Measurements from ENCODE around the gene CLEC20A.
"Not testable (repeated sequence)": the region's sequence is repeated elsewhere in the genome, so short reads cannot be mapped to it uniquely, and the experiment has no call there.

The CLEC20A gene

DNA sequence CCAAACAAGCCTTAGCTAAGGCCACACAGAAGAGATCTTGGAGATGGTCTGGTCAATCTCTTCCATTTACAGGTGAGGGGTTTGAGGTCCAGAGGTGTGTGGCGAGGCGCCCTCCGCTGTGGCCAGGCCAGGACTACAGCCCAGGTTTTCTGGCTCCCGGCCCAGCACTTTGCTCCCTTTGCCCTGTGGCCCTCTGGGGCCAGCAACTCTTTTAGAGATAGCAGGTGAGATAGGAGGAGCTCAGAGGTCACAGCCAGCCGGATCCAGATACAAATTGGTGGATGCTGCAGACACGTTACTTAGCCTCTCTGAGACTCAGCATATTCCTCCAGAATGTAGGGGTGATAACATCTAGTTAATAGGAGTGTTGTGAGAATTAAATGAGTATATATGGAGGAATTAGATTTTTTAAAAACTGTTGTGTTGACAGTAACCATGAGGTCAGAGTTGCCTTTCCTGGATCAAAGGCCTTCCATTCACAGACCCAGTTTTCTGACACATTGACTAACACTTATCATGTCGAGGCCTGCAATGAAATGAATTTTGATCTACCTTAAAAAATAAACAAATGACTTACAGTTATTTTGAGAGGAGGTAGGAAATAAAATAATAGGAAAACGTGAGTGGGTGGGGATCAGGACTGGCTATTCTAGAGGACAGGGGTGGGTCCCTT is 32.7 kb upstream of the CLEC20A start:
- no peak for DNase-seq (ENCODE audit: low spot score)

DNA sequence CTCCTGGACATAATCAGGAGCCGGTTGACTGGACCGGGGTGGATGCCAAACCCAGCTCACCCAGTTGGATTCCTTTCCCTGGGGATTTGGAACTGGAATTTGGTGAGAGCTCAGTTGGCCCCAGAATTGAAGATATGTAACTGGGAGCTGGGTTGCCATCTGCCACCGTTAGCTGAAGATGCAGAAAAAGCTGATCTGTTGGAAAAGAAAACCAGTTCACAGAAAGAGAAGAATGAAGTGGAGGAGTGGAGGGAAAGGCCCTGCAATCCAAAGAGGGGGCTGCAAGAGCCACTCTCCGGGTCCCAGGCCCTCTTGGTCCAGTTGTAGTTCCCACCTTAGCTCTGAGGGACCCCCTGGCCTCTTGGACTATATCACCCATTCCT is 32.2 kb upstream of the CLEC20A start:
- no peak for DNase-seq (ENCODE audit: low spot score)

DNA sequence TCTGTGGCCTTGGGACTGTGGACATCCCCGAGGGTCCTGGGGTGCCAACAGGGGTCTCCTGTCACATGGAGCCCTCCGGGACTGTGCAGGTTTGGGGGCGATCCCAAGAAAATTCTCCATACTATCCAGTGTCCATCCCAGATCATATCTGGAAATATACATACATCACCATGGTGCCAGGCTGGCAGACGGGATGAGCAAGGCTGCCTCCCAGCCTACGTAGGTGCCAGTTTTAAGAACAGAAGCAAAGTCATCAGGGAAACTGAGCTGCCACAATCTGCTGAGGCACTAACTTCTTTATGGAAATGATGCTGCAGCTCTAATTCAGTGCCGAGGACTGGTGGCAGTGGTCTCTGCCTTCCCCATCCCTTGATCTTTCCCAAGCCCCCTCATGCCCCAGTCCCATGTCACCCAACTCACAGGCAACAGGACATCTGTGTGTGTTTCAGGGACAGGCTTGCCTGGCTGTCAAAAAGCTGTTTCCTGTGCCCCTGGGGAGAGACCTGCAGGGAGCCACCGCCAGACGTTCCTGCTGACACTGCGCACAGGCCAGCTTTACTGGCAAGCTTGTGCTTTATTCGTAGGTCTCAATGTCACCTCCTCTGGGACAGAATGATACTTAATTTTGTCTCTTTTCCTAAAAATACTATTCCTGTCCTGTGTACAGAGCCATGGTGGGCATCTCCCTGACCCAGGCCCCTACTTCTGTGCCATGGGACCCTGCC is 31.6 kb upstream of the CLEC20A start:
- no peak for DNase-seq (ENCODE audit: low spot score)

DNA sequence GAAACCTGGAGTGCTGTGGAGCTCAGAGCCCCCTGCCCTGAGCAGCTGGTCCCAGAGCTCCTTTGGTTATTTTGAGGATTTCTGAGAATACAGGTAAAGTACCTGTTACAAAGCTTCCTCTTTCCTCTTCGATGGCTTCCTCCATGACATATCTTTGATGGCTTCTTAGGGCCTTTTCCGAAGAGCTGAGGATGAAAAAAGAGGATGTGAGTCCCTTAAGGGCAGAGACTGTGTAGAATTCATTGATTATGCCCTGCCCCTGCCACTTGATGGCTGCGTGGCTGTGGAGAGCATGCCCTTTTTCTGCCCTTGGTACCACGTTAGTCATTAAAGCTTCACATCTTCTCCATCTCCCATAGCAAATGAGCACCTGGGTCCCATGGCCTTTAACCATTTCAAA is 30.4 kb upstream of the CLEC20A start:
- no peak for DNase-seq (ENCODE audit: low spot score)

DNA sequence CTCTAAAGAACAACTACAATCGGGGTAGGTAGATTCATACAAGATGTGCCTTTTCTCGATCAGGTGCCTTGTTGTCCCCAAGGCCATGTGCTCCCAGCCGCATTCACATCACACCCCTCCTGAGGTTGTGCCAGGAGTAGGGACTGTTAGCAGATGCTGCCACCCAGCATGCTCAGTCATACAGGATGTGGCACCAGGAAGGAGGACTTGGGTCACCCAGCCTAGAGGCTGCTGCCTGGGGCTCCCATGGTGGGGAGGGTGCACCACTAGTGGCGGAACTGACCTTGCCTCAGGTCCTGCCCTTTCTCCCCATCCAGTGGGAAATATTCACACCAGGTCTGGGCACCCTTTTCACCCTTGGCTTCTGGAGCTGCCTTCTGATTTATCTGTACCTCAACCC is 24.5 kb upstream of the CLEC20A start:
- DNase-seq (ENCODE audit: low spot score) = no peak

DNA sequence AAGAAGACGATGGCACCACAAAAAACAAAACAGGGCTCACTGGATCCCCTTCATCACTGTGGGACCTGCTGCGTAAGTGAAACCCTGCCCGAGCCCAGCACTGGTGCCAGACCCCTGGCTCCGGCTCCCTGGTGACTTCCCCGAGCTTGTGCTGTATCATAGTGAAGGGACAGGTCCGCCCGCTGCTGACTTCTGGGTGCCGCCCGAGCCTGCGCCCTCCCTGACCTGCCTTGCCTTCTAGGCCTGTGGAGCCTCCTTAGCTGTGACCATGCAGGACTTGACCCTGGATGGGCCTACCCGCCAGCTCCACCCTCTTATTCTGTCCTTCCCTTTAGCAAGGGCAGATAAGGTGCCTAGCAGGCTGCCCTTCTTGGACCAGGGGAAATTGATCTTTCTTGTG is 24.0 kb upstream of the CLEC20A start:
- no peak for DNase-seq (ENCODE audit: low spot score)

DNA sequence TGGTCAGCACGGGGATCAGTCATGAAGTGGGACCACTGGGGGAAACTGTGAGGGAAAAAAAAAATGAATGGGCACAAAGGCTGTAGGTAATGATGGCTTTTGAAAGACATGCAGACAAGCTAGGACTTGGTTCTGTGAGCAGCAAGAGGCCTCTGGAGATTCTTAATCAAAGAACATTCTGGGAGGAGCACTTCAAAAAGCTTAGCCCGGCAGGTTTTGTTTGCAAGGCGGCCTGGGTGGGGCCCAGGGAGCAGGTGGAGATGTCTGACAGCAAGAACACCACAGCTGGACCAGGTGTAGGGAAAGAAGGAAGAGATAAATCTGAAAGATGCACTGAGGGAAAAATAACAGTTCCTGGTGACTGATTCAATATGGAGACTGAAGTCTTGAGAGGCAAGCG is 22.1 kb upstream of the CLEC20A start:
- DNase-seq (ENCODE audit: low spot score) = no peak

DNA sequence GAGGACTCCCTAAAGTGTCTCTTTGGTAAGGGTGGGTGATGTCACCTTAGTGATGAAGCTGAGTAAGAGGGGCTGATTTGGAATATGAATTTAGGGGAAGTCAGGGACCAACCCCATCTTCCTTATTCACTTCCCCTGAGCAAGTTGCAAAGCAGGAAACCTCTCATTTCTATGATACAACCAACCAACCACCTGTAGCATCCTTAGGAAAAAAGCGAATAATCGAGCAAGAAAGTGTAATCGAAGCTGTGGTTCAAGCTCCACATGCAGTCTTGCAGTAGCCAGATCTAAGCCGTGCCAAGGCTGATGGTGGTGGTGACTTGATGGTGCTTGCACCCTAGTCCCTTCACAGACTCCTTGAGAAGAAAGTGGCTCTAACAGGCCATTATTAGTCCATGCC is 19.3 kb upstream of the CLEC20A start:
- DNase-seq (ENCODE audit: low spot score) = no peak

DNA sequence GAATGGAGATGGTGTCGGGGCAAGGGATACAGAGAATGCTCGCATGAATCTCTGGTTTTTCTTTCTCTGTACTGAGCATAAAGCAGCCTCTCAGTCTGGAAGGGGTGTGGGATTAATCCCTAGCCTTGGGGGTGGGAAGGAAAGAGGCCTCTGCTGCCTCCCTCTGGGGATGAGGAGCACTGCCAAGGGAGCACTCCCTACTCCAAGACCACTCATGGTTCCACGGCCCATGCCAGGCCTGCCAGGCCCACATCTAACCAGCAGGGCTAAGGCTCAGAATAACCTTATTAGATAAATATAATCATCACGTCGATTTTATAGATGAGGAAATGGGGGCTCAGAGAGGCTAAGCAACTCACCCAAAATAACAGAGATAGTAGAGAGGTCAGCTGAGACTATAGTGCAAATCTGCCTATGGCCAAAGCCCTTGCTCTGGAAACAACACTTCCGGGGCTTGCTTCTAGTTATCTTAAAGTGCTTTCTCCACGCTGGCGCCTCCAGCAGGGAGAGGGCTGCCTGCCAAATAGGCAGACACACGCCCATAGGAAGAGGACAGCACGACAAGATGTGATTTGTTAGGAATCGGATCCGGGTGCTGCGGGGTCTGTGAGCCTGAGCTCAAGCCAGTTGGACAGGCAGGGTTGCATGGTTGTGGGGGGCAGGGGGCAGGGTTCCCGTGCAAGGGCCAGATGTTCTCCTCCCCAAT is 16.7 kb upstream of the CLEC20A start:
- no peak for DNase-seq (ENCODE audit: low spot score)

DNA sequence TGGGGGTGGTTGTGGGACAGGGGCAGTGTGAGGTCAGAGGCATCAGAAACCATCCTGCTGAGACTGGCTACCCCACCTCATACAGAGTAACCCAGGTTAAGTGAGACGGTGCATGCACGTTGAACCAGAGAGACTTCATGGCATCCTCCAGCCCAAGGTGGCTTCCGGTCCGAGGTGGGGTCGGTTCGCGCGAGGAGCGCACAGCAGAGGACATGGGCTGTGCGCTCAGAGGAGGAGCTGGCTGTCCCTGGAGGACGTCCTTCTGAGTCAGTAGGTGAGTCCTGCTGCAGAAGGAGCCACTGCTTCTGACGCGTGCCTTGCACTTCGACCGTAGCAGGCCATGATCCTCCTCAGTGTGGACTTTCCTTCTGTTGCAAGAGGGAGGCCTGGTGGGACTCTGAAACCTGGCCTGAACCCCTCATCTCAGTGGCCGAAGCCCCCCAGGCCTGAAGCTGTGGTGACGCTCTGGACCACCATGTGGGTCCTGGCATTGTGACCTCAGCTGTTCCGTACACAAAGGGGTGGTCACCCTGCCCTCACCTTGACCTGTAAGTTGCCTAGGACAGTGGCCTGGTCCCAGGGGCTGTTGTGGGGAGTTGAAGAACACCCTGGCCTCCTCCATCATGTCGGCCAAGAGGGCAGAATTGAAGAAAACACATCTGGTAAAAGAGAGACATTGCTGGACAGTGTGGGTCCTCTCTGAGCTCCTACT is 16.0 kb upstream of the CLEC20A start, which contains the start of gene TEX35:
Gene TEX35, plus strand, starts transcription at position 544 of the 712 bp plus-strand sequence. Its CDS starts 80 bp downstream, at position 624.
- DNase-seq (ENCODE audit: low spot score) = no peak

DNA sequence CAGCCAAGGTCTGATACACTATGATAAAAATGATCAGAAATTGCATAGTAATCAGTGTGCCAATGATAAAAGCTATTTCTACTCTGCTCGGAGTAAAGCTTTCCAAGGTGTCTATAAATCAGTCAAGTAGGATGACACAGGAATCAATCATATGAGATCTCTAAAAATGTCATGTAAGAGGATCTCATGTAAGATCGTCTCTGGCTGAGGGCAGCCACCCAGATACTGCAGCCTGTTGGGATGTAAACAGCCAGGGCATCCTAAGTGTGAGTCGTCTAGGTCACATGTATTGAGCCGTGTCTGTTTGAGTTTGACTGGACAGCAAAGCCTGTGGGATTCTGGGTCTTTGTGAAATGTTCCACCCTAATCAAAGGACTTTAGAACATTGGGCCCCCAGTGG is 13.4 kb upstream of the CLEC20A start:
- DNase-seq (ENCODE audit: low spot score) = no peak

DNA sequence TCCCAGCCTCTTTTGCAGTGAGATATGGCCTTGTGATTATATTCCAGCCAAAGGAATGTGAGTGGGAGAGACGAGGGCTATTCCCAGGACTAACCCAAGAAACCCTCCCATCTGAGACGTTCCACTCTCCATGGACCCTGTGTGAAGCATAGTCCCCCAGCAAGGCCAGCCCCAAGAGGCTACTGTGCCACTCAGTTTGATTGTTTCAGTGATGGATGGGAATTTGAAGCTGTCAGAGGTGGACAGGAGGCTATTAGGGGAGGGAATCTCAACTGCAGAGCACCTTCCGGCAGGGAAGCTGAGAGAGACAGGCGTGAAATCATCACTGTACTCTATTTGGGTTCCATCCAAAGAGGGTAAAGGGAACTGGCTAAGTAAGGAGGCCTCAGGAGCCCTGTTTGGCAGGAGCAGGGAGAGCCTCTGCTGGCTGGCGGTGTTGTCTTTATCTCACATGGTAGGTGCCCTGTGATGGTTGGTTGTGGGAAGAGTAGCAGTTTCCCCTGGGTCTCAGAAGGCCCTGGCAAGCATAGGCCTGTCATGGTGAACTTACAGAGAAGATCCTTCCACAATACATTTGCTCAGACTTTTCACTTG is 12.7 kb upstream of the CLEC20A start:
- DNase-seq (ENCODE audit: low spot score) = no peak

DNA sequence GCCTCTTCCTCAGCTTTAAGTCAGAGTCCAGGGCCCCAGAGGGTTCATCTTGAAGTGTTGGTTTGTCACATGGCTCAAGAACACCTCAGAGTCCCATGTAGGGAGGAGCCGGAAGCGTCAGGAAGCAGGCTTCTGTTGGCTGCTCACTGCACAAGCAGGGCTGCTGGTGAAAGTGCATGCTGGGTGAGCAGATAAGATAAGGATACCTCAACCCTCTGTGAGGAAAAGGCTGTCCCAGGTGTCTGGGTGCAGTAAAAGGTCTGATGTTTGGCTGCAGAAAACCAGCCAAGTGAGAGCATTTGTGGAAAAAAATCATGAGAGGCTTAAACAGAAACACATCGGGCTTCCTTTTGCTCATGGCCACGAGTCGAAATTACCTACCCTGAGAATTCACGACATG is 9.9 kb upstream of the CLEC20A start:
- no peak for DNase-seq (ENCODE audit: low spot score)

DNA sequence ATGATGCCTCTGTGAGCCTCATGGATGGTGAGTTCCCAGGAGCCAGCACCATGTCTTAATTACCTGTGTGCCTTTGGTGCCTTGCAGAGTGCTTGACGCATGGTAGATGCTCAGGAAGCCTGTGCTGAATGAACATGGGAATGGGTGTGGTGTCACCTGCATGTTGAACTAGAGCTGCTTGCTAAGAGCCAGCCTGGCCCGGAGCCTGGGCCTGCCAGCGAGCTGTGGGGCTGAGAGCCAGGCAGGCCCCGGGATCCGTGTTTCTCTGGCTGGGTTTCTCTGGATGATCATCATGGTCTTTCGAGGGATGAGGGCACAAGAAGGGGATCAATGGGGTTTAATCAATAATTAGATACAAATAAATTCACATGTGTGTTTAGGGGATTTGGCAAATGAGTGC is 9.4 kb upstream of the CLEC20A start:
- DNase-seq (ENCODE audit: low spot score) = no peak

DNA sequence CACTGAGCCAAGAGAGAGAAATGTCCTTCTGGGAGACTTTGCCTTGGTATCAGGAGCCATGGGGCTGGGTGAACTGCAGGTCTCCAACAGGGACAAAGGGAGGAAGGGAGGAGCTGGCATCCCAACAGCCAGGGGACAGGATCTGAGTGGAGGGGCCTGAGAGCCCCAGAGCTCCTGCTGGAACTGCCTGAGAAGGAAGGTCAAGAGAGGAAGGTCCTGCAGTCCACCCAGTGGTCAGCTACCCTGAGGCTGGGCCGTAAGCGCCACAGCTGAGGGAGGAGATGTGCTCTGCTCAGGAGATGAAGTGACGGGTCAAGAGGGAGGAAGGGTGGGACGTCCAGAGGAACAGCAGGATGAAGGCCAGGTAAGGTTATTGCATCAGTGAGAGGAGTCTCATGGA is 7.5 kb upstream of the CLEC20A start:
- no peak for DNase-seq (ENCODE audit: low spot score)

DNA sequence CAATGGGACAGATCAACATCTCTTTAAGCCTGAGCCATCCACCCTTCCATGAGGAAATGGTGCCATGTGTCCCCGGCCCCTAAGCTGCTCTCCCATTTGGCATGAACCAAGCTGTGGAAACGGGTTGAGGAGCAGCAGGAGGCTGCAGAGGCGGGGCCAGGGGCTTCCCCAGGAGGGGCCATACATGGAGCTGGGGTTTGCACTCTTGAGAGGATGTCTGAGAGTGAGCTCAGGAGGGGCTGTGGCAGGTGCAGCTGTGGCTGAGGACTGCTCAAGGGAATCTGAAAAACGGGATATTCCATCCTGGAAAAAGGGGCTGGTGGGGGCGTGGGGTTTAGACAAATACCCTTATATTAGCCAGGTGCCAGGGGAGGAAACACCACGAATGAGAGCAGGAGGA is 7.1 kb upstream of the CLEC20A start:
- DNase-seq (ENCODE audit: low spot score) = no peak

DNA sequence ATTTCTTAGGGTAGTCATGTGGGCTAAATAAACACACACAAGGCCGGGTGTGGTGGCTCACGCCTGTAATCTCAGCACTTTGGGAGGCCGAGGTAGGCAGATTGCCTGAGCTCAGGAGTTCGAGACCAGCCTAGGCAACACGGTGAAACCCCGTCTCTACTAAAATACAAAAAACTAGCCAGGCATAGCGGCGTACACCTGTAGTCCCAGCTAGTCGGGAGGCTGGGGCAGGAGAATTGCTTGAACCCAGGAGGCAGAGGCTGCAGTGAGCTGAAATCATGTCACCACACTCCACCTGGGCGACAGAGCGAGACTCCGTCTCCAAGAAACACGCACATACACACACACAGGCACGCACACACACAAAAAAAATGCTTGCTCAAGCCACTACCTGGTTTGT is 6.6 kb upstream of the CLEC20A start:
- DNase-seq (ENCODE audit: low spot score) = not testable (repeated sequence)

DNA sequence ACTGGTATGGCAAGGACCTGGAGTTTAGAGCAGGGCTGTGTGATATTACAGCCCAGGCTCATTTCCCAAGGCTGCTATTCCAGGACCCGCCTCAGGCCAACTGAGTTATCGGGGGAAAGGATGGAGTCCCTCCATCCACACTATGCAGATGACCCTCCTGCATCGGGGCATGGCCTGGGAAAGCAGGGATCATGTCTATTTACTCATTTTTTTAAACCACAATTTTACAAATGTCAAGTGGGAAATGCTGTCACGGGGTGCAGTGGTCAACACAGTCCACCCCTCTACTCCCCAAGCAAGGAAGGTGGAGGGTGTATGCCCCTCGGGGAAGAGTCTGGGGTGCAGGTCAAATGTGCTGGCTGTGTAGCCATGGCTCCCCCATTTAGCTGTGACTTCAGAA is 6.1 kb upstream of the CLEC20A start:
- no peak for DNase-seq (ENCODE audit: low spot score)

DNA sequence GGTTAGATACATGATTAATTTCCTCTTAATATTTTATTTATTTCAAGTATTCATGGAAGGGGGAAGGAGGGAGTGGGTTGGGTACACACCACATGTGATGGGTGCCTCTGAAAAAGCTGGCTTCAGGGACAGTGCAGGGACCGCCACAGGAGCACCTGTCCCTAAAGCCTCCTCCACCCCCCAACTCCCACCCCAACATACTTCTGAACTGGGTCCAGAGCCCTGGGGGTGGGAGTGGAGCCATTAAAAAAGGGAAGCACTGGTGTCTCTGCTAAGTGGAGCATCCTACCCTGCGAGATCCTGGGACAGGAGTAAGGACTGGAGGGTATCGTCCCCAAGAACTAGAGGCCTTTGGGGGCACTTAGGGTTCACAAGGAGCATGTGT is 5.6 kb upstream of the CLEC20A start:
- no peak for DNase-seq (ENCODE audit: low spot score)

DNA sequence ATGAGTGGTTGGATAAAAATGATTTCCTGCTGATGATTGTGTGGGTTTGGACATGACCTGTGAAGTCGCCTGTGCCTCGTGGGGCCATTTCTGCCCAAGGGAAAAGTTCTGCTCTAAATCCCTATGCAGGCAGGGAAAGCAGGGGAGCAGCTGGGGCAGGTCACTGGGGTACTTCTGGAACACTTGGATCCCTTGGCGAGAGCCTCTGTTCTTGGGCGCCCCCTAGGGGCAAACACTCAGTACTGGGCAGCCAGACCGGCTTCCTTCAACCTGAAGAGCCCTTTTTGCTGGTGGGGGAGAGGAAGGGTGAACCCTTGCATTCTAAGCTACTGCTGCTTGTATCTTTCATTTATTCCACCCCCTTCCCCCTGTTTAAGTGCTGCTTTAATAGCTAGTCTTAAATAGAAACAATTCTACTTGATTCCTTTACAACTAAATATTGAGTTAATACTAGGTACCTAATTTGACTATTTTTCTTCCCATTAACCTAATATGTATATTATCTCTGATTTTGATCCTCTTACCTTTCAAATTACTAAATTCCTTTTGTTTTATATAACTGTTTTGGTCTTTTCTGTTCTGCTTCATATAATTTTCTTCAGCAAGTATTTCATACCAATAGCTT is 5.1 kb upstream of the CLEC20A start:
- DNase-seq (ENCODE audit: low spot score) = peak; percentile 62

DNA sequence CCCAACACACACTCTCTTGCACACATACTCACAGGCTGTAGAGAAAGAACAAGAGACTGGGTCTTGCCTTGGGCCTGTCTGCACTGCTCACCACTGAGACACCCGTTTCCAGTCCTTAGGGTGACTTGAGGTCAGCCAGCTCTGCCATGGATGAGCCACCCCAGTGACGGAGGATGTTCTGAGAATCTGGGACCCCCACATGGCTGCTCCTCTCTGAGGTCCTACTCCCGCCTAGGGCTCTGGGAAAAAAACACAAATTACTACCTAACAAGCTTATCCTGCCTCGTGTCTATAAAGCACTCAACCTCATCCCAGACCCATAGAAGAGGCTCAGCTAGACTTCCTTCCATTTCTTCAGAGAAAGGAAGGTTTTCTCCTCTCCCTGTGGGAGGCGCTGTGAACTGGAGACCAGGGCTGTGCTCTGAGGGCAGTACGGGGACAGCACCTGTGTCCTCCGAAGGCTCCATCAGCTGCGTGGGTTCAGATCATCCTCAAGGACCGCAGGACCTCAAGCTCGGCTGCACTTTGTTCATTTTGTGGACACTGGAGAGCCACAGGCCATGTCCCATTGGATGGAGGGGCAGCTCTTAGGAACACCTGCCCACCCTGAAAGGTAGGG is 4.3 kb upstream of the CLEC20A start:
- DNase-seq (ENCODE audit: low spot score) = no peak

Measured in hematopoietic multipotent progenitor cell treated with erythropoietin and hydrocortisone succinate and interleukin-3 and kit ligand, for 15 days (in vitro differentiated cells).